Embryonic facial prominence (tissue), 1 donor: ENCODE results near the gene WNK4.

Experiments used
- DNase-seq: peaks from one replicate; pipeline ENCODE4 v3.0.0-alpha.2; 2016; ENCODE audit errors: extremely low spot score

The WNK4 gene

GRCh38 chr17:42772945-42773289 is 7.5 kb upstream of the WNK4 start:
- no peak for DNase-seq

GRCh38 chr17:42773290-42774035 is 6.9 kb upstream of the WNK4 start, which contains the start of gene VPS25:
TSS of gene VPS25 (plus strand) at chr17:42773449. CDS start at chr17:42773476, 27 bp downstream.
- peak; percentile 61 for DNase-seq

DNA sequence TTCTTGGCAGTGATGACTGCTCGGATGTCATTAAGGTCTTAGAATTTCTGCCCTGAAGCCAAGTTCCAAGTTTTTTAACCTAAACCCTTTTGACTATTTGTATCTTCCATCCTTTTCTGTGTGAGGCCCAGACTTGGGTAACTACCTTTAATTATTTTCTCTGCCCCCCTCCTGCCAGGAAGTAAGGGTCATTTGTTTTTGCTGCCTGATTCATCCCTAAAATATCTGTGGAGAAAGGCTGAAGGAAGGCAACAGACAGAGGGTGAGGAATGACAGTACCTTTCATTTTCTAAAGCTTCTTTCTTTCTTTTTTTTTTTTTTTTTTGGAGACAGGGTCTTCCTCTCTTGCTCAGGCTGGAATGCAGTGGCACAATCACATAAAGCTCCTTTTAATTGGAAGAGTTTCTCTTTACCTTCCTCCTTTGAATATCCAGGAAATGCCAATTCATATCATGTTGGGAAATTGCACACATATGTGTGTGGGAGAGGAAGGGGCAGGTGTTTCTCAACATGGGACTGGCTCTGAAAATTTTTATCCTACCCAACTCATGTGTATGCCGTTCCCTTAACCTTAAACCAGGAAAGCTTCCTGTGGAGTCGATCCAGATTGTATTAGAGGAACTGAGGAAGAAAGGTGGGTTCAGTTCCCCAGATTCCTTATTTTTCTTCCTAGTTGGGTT is 6.2 kb upstream of the WNK4 start:
- no peak for DNase-seq

DNA sequence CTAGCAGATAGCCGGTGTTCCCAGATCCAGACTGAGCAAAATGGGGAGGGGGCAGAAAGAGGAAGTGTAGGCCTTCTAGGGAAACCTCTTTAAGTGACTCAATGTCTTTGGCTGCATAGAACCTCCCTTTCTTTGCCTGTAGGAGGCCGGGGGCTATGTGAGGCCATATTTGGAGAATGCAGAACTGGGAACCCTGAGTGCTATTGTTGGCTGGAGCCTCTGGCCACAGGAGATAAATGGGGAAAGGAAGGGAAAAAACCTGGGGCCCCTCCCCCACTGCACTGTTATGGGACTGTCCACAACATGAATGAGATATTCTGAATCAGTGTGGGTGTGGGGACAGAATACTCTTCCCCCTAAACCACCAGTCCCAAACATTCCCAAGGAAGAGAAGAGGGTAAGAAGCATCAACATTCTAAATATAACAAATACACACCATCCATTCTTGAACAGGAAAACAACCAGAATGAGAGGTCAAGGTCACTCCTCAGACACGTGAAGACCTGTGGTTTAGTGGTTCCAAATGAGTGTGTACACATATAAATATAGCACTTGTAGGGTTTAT is 4.8 kb upstream of the WNK4 start:
- no peak for DNase-seq

DNA sequence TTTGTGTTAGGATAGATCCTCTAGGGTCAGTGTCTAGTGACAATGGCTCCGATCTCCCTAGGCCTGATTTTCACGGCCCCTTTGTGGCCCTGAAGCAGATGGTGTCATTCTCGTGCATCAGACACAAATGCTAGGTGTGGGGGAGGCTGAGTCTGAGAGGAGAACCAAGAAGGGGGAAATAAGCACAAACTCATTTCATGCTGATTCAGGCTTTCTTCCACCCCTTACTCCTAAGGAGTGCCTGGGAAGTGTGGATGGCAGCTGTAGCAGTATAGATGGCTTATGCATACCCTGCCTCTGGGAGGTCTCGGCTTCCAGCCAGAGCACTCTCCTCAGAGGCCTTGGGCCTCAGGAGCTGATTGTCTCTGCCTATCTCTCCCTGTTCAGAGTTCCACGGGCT is 1.8 kb upstream of the WNK4 start:
- DNase-seq = no peak

GRCh38 chr17:42779304-42779935 is 990 bp upstream of the WNK4 start:
- DNase-seq = no peak

- DNase-seq = no peak
These were observed 635 bp downstream of the WNK4 start for GRCh38 chr17:42780851-42781638.

GRCh38 chr17:42781639-42782165 is 1.3 kb downstream of the WNK4 start:
- DNase-seq = no peak

DNA sequence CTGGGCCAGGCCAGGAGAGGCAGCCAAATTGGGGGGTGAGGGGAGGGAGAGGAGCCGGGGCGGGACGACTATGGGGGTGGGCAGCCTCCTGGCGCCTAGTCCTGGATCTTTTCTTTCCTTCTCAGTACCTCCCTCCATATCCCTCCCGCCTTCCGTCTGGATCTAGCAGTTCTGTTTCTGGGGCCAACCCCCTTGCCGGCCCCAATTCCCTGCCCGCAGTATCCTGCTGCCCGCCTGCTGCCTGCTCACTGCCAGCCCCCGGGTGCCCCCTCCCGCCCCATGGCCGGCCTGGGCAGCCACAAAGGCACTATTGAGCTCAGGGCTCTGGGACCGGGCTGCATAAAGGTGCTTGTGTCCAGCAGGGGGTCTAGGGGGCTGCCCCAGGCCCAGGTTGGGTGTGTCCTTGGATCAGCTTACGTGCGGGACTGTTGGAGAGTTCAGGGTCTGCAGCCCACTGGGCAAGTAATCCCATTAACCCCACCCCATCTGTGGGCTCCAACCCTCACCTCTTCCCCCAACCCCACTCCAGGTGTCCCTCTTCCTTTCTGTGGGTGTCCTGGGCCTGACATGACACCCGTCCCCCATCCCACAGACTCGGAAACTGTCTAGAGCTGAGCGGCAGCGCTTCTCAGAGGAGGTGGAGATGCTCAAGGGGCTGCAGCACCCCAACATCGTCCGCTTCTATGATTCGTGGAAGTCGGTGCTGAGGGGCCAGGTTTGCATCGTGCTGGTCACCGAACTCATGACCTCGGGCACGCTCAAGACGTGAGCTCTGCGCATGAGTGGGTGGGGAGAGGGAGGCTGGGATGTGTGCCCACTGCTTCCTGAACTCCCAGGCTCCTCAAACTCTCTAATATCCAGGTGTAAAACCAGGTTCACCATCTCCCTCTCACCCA is 2.0 kb downstream of the WNK4 start:
- DNase-seq = no peak

GRCh38 chr17:42783062-42783790 is 2.8 kb downstream of the WNK4 start:
- DNase-seq = no peak

GRCh38 chr17:42783791-42784138 is 3.4 kb downstream of the WNK4 start:
- DNase-seq = no peak

- DNase-seq = no peak
These were observed 4.0 kb downstream of the WNK4 start for GRCh38 chr17:42784409-42784808.

DNA sequence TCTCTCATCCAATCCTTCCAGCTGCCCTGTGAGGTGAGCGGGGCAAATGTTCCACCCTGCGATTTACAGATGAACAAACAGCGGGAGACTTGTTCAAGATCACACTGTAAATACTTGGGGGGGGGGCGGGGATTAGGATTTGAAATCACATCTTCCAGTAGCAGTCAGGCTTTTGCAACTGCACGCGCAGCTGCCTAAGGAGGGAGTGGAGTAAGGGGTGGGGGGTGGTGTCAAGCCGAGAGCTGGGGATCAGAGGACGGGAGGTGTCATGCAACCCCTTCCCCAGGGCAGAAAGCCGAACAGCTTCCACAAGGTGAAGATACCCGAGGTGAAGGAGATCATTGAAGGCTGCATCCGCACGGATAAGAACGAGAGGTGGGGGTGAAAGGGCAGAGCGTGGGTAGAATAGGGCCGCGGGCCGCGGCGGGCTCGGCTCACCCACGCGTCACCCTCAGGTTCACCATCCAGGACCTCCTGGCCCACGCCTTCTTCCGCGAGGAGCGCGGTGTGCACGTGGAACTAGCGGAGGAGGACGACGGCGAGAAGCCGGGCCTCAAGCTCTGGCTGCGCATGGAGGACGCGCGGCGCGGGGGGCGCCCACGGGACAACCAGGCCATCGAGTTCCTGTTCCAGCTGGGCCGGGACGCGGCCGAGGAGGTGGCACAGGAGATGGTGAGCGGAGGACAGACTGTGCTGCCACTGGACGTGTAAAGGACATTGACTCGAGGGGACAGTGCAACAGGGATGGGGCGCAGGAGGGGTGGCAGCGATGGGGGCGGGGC is 4.6 kb downstream of the WNK4 start:
- DNase-seq = no peak

DNA sequence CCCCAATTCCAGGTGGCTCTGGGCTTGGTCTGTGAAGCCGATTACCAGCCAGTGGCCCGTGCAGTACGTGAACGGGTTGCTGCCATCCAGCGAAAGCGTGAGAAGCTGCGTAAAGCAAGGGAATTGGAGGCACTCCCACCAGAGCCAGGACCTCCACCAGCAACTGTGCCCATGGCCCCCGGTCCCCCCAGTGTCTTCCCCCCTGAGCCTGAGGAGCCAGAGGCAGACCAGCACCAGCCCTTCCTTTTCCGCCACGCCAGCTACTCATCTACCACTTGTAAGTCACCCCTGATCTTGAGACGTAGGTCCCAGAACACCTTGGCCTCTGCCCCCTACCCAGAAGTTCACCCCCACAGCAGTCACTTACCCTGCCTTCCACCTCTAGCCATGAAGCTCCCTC is 6.9 kb downstream of the WNK4 start:
- no peak for DNase-seq

GRCh38 chr17:42791948-42792347 is 11.5 kb downstream of the WNK4 start:
- DNase-seq = no peak

- no peak for DNase-seq
These were observed 12.1 kb downstream of the WNK4 start for GRCh38 chr17:42792545-42792944.

DNA sequence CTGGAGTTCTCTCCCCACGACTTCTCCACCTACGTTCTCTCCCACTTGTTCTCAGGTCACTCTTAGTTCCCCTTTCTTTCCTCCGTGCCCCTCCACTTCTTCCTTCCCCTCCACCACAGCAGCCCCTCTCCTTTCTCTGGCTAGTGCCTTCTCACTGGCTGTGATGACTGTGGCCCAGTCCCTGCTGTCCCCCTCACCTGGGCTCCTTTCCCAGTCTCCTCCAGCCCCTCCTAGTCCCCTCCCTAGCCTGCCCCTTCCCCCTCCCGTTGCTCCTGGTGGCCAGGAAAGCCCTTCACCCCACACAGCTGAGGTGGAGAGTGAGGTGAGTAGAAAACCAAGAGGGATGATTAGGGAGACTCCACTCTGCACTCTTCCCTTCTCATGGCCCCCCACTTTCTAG is 14.7 kb downstream of the WNK4 start:
- DNase-seq = no peak

- no peak for DNase-seq
These were observed 15.1 kb downstream of the WNK4 start for GRCh38 chr17:42795465-42795864.

GRCh38 chr17:42796066-42796758 is 15.8 kb downstream of the WNK4 start:
- no peak for DNase-seq
